GM13976 (cell line): ENCODE measurements around the gene ZNF687.

Source experiments
- DNase-seq: peaks from one replicate; pipeline ENCODE4 v3.0.0; 2012; ENCODE audit warnings: low spot score
- in situ Hi-C: fragments of 300-500 bp; cut with MboI; formaldehyde crosslinking; loops from one replicate; pipeline ENCODE4 v1.12.0; 2022; ENCODE audit warnings: low sequenced_read_pairs, mixed read lengths, inconsistent platforms; ENCODE audit not compliant: unreplicated experiment
- TF ChIP-seq, protein P1 (sequence below): IDR thresholded peaks from 2 replicates; pipeline ENCODE4 v1.5.1; 2012; ENCODE audit warnings: borderline replicate concordance, mild to moderate bottlenecking; ENCODE audit not compliant: insufficient read depth; ENCODE audit errors: extremely low read depth, missing control alignments, control extremely low read depth

Gene ZNF687

GRCh38 chr1:151287767-151288500 is 5.8 kb downstream of the ZNF687 start:
- DNase-seq = no peak
- TF ChIP-seq, protein P1, sequence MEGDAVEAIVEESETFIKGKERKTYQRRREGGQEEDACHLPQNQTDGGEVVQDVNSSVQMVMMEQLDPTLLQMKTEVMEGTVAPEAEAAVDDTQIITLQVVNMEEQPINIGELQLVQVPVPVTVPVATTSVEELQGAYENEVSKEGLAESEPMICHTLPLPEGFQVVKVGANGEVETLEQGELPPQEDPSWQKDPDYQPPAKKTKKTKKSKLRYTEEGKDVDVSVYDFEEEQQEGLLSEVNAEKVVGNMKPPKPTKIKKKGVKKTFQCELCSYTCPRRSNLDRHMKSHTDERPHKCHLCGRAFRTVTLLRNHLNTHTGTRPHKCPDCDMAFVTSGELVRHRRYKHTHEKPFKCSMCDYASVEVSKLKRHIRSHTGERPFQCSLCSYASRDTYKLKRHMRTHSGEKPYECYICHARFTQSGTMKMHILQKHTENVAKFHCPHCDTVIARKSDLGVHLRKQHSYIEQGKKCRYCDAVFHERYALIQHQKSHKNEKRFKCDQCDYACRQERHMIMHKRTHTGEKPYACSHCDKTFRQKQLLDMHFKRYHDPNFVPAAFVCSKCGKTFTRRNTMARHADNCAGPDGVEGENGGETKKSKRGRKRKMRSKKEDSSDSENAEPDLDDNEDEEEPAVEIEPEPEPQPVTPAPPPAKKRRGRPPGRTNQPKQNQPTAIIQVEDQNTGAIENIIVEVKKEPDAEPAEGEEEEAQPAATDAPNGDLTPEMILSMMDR = no peak
- in situ Hi-C loops = no loop called here

- TF ChIP-seq, protein P1 = no peak
- in situ Hi-C loops = no loop called here
These were observed 6.4 kb downstream of the ZNF687 start for GRCh38 chr1:151288502-151288901.

GRCh38 chr1:151289080-151289935 is 7.2 kb downstream of the ZNF687 start:
- in situ Hi-C loops = no loop called here
- TF ChIP-seq, protein P1 = no peak
- DNase-seq = no peak

More at GRCh38 chr1:151288502-151288901, 6.4 kb downstream of the ZNF687 start:
- DNase-seq = no peak

DNA sequence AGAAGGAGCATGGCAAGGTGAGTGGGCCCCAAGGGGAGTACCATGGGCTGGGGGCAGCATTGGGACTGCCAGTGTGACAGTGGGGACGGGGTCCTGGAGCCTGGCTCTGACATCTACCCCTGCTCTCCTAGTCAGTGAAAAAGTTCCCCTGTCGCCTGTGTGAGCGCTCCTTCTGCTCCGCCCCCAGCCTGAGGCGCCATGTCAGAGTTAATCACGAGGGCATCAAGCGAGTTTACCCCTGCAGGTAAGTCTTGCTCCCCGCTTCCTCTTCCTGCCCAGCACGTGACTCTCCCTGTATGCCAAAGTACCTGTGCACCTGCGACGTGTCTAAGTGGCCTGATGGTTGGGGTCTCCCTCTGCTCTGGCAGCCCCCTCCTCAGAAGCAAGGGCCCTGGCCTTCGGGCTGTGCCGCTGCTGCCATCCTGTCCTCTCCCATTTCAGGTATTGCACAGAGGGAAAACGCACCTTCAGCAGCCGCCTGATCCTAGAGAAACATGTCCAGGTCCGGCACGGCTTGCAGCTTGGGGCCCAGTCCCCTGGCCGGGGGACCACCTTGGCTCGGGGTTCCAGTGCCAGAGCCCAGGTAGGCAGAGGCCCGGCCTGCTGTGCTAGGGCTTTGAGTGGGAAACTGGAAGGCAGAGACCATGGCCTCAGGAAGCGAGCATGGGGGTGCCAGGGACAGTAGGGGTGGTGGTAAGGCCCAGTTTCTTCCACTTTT is 8.1 kb downstream of the ZNF687 start:
- DNase-seq = no peak
- TF ChIP-seq, protein P1 = no peak
- in situ Hi-C loops = no loop called here

DNA sequence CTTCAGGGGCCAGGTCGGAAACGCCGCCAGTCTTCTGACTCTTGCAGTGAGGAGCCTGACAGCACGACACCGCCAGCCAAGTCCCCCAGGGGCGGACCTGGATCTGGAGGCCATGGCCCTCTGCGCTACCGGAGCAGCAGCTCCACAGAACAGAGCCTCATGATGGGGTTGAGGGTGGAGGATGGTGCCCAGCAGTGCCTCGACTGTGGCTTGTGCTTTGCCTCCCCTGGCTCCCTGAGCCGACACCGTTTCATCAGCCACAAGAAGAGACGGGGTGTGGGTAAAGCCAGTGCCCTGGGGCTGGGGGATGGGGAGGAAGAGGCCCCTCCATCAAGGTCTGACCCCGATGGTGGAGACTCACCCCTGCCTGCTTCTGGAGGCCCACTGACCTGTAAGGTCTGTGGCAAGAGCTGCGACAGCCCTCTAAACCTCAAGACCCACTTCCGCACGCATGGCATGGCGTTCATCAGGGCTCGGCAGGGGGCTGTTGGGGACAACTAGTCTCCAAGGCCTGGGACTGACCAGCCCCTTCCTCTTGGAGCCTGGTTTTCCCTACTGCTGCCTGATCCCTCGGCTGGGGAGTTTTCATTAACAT is 8.7 kb downstream of the ZNF687 start:
- in situ Hi-C loops = no loop called here
- no peak for DNase-seq

More for the DNA sequence above, 8.7 kb downstream of the ZNF687 start:
- TF ChIP-seq, protein P1 = no peak
